Measurements from ENCODE around the gene NPNT.

Gene NPNT

GRCh38 chr4:105992641-105993305 lies 97.5 kb downstream of the NPNT start:
- peaks cover 3% of the 10 kb centered on the region; the same call in 1 of the 2 replicates for H3K9me3 ChIP-seq (ENCODE audit: control insufficient read depth, insufficient read depth, low read depth, low read length)
- no peak overlapping the region for H3K4me3 ChIP-seq (ENCODE audit: low read depth, low read length)
- H3K36me3 ChIP-seq (ENCODE audit: control insufficient read depth, insufficient read depth, low read length) = no peaks in the 10 kb centered on the region
- H3K27me3 ChIP-seq (ENCODE audit: control insufficient read depth, insufficient read depth, low read length) = no peaks in the 10 kb centered on the region
- H3K9ac ChIP-seq (ENCODE audit: low read length) = no peak overlapping the region
- H3K4me1 ChIP-seq (ENCODE audit: control insufficient read depth, insufficient read depth, low read length) = peaks cover 7% of the 10 kb centered on the region; the same call in 1 of the 2 replicates
- H3K27ac ChIP-seq (ENCODE audit: low read depth, low read length) = no peak overlapping the region

DNA sequence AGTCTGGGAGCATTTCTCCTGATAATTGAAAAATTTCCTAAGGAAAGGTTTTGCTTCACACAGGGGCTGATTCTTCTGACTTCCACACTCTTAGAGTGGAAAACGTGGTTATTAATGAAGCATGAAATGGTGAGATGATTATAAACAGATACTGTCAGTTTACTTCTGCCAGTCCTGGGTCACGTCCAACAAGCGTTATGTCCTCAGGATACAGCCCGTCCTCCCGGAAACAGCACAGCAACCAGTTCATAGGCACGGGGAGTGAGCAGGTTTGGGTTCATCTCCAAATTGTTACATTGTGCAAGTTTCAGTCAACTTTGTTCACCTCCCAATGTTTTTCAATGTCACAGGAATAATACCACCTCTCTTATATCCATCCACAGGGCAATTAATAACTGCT lies 98.8 kb downstream of the NPNT start:
- Histone ChIP-seq H3K4me3 (ENCODE audit: low read depth, low read length) (no peak overlapping the region), H3K27me3 (ENCODE audit: control insufficient read depth, insufficient read depth, low read length) (no peaks in the 10 kb centered on the region), H3K9ac (ENCODE audit: low read length) (no peak overlapping the region), H3K9me3 (ENCODE audit: control insufficient read depth, insufficient read depth, low read depth, low read length) (no peaks in the 10 kb centered on the region), H3K27ac (ENCODE audit: low read depth, low read length) (no peak overlapping the region), H3K36me3 (ENCODE audit: control insufficient read depth, insufficient read depth, low read length) (no peaks in the 10 kb centered on the region), H3K4me1 (ENCODE audit: control insufficient read depth, insufficient read depth, low read length) (peaks cover 17% of the 10 kb centered on the region)

GRCh38 chr4:105994841-105995501 lies 99.7 kb downstream of the NPNT start:
- no peak overlapping the region for H3K9ac ChIP-seq (ENCODE audit: low read length)

GRCh38 chr4:105996845-105997244 lies 101.6 kb downstream of the NPNT start:
- H3K27me3 ChIP-seq (ENCODE audit: control insufficient read depth, insufficient read depth, low read length) = no peaks in the 10 kb centered on the region
- H3K27ac ChIP-seq (ENCODE audit: low read depth, low read length) = no peak overlapping the region
- H3K9ac ChIP-seq (ENCODE audit: low read length) = no peak overlapping the region
- H3K36me3 ChIP-seq (ENCODE audit: control insufficient read depth, insufficient read depth, low read length) = no peaks in the 10 kb centered on the region
- peaks cover 22% of the 10 kb centered on the region for H3K4me1 ChIP-seq (ENCODE audit: control insufficient read depth, insufficient read depth, low read length)
- no peaks in the 10 kb centered on the region for H3K9me3 ChIP-seq (ENCODE audit: control insufficient read depth, insufficient read depth, low read depth, low read length)
- no peak overlapping the region for H3K4me3 ChIP-seq (ENCODE audit: low read depth, low read length)

More at GRCh38 chr4:105994841-105995501, 99.7 kb downstream of the NPNT start:
- H3K27ac ChIP-seq (ENCODE audit: low read depth, low read length) = no peak overlapping the region
- H3K36me3 ChIP-seq (ENCODE audit: control insufficient read depth, insufficient read depth, low read length) = no peaks in the 10 kb centered on the region
- H3K4me3 ChIP-seq (ENCODE audit: low read depth, low read length) = no peak overlapping the region
- peaks cover 22% of the 10 kb centered on the region for H3K4me1 ChIP-seq (ENCODE audit: control insufficient read depth, insufficient read depth, low read length)
- H3K9me3 ChIP-seq (ENCODE audit: control insufficient read depth, insufficient read depth, low read depth, low read length) = no peaks in the 10 kb centered on the region
- H3K27me3 ChIP-seq (ENCODE audit: control insufficient read depth, insufficient read depth, low read length) = no peaks in the 10 kb centered on the region

DNA sequence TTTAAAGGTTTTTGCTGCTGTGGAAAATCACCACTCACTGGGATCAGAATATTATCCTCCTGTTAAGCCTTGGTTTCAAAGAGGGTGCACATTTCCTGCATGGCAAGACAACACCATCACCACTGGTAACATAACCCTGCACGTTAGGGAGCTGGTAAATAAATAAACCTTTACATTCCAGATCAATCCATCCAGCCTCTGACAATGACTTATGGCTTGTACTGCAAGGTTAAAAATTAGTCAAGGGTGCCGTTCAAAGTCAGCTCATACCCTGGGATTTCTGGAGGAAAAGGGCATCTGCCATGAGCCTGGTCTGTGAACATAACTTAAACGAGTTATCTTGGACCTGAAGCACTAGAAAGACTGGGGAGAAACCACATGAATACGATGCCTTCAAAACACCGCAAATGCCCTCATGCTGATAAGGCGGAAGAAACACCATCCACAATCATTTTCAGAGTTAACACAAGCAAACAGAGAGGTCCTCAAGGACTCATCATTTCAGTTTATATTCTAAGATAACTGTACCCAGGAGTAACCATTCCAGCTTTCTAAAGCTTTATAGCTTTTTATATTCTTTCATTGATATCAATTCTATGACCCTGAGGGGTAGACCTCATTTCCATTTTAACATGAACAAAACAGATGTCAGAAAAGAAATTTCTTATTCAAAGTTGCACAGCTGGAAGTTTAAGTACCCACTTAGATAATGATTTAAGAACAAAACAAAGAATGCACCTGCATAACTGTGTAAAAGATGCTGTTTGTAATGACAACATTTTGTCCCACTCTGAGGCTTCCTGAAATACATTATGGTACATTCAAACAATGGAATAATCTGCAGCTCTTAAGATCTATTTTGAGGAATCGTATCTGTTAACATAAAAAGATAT lies 103.1 kb downstream of the NPNT start:
- Histone ChIP-seq H3K36me3 (ENCODE audit: control insufficient read depth, insufficient read depth, low read length) (no peaks in the 10 kb centered on the region), H3K9me3 (ENCODE audit: control insufficient read depth, insufficient read depth, low read depth, low read length) (no peaks in the 10 kb centered on the region), H3K27me3 (ENCODE audit: control insufficient read depth, insufficient read depth, low read length) (no peaks in the 10 kb centered on the region), H3K27ac (ENCODE audit: low read depth, low read length) (no peak overlapping the region), H3K4me3 (ENCODE audit: low read depth, low read length) (no peak overlapping the region), H3K9ac (ENCODE audit: low read length) (no peak overlapping the region), H3K4me1 (ENCODE audit: control insufficient read depth, insufficient read depth, low read length) (peaks cover 22% of the 10 kb centered on the region)

DNA sequence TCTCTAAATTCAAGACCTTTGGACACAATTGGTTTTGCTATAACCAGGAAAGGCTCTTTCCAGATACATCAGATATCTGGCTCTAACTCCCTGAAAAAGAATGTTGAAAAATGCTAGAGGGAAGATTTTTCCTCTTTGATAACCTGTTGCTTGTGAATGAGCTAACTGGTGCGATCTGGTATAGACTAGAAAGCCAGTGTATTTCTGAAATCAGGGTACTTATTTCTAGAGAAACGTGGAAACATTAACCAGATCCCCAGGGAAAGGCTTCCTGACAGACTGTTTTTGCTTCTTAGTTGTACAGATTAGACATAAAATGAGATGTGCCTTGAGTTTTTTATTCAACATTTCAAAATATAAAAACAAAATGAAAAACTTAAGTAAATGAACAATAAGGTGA lies 107.7 kb downstream of the NPNT start:
- peaks cover 14% of the 10 kb centered on the region for H3K4me1 ChIP-seq (ENCODE audit: control insufficient read depth, insufficient read depth, low read length)
- H3K27me3 ChIP-seq (ENCODE audit: control insufficient read depth, insufficient read depth, low read length) = no peaks in the 10 kb centered on the region
- no peak overlapping the region for H3K4me3 ChIP-seq (ENCODE audit: low read depth, low read length)
- no peak overlapping the region for H3K27ac ChIP-seq (ENCODE audit: low read depth, low read length)
- H3K9me3 ChIP-seq (ENCODE audit: control insufficient read depth, insufficient read depth, low read depth, low read length) = no peaks in the 10 kb centered on the region
- H3K9ac ChIP-seq (ENCODE audit: low read length) = no peak overlapping the region
- no peaks in the 10 kb centered on the region for H3K36me3 ChIP-seq (ENCODE audit: control insufficient read depth, insufficient read depth, low read length)

GRCh38 chr4:106010761-106011160 lies 115.5 kb downstream of the NPNT start:
- H3K9me3 ChIP-seq (ENCODE audit: control insufficient read depth, insufficient read depth, low read depth, low read length) = peaks cover 7% of the 10 kb centered on the region
- H3K27ac ChIP-seq (ENCODE audit: low read depth, low read length) = no peak overlapping the region
- no peaks in the 10 kb centered on the region for H3K36me3 ChIP-seq (ENCODE audit: control insufficient read depth, insufficient read depth, low read length)
- no peak overlapping the region for H3K4me3 ChIP-seq (ENCODE audit: low read depth, low read length)
- H3K9ac ChIP-seq (ENCODE audit: low read length) = no peak overlapping the region
- no peaks in the 10 kb centered on the region for H3K27me3 ChIP-seq (ENCODE audit: control insufficient read depth, insufficient read depth, low read length)
- no peaks in the 10 kb centered on the region for H3K4me1 ChIP-seq (ENCODE audit: control insufficient read depth, insufficient read depth, low read length)

GRCh38 chr4:106011387-106011786 lies 116.1 kb downstream of the NPNT start:
- H3K9ac ChIP-seq (ENCODE audit: low read length) = no peak overlapping the region
- no peaks in the 10 kb centered on the region for H3K36me3 ChIP-seq (ENCODE audit: control insufficient read depth, insufficient read depth, low read length)
- no peaks in the 10 kb centered on the region for H3K4me1 ChIP-seq (ENCODE audit: control insufficient read depth, insufficient read depth, low read length)
- H3K27me3 ChIP-seq (ENCODE audit: control insufficient read depth, insufficient read depth, low read length) = no peaks in the 10 kb centered on the region
- peaks cover 7% of the 10 kb centered on the region for H3K9me3 ChIP-seq (ENCODE audit: control insufficient read depth, insufficient read depth, low read depth, low read length)
- no peak overlapping the region for H3K27ac ChIP-seq (ENCODE audit: low read depth, low read length)
- no peak overlapping the region for H3K4me3 ChIP-seq (ENCODE audit: low read depth, low read length)

DNA sequence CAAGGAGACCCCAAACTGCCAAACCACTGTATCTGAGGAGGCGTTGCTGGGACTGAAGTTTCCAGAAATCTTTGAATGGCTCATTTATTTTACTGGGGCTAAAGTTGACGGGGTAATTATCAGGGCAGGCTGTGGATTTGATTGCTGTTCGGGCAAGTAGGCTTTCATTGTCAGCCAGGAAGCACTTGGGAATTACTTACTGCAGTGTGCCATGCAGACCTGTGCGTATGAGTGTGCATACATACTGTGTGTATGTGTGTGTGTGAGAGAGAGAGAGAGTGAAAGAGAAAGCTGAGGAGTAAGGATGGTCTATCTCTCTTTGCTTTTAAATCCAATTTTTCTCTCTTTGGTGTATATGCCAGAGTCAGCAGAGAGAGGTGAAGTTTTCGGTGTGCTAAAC lies 122.7 kb downstream of the NPNT start:
- H3K36me3 ChIP-seq (ENCODE audit: control insufficient read depth, insufficient read depth, low read length) = no peaks in the 10 kb centered on the region
- H3K9ac ChIP-seq (ENCODE audit: low read length) = no peak overlapping the region
- no peak overlapping the region for H3K4me3 ChIP-seq (ENCODE audit: low read depth, low read length)
- H3K27me3 ChIP-seq (ENCODE audit: control insufficient read depth, insufficient read depth, low read length) = no peaks in the 10 kb centered on the region
- no peaks in the 10 kb centered on the region for H3K4me1 ChIP-seq (ENCODE audit: control insufficient read depth, insufficient read depth, low read length)
- peaks cover 3% of the 10 kb centered on the region; the same call in 1 of the 2 replicates for H3K9me3 ChIP-seq (ENCODE audit: control insufficient read depth, insufficient read depth, low read depth, low read length)
- H3K27ac ChIP-seq (ENCODE audit: low read depth, low read length) = no peak overlapping the region

DNA sequence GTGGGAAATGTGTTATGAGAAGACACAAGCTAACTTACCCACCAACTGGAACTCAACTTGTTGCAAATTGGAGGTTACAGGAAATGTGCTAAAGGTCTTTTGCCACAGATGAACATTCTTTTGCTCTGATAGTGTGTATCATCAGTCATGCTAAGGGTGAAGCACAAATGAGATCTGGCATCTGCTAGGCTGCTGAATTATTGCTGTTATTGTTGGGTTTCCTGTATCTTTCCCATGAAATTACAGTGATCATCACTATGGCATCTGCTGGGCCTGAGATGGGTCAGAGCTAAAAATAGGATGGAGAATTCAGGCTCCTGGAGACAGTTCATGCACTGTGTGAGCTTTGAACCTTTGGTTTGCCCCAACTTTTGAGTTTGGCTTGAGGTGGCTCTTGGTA lies 124.5 kb downstream of the NPNT start:
- H3K9ac ChIP-seq (ENCODE audit: low read length) = no peak overlapping the region
- H3K4me3 ChIP-seq (ENCODE audit: low read depth, low read length) = no peak overlapping the region
- no peaks in the 10 kb centered on the region for H3K36me3 ChIP-seq (ENCODE audit: control insufficient read depth, insufficient read depth, low read length)
- no peak overlapping the region for H3K27ac ChIP-seq (ENCODE audit: low read depth, low read length)
- no peaks in the 10 kb centered on the region for H3K4me1 ChIP-seq (ENCODE audit: control insufficient read depth, insufficient read depth, low read length)
- no peaks in the 10 kb centered on the region for H3K27me3 ChIP-seq (ENCODE audit: control insufficient read depth, insufficient read depth, low read length)
- H3K9me3 ChIP-seq (ENCODE audit: control insufficient read depth, insufficient read depth, low read depth, low read length) = no peaks in the 10 kb centered on the region; the same call in 1 of the 2 replicates
